Measurements from ENCODE around the gene PTPN18. TPM values are rescaled to one million over a fixed set of nuclear protein-coding genes. Genes with fewer than 3 reads are reported as not detected.
"Not testable (repeated sequence)": the region's sequence is repeated elsewhere in the genome, so short reads cannot be mapped to it uniquely, and the experiment has no call there.

Gene PTPN18, protein sequence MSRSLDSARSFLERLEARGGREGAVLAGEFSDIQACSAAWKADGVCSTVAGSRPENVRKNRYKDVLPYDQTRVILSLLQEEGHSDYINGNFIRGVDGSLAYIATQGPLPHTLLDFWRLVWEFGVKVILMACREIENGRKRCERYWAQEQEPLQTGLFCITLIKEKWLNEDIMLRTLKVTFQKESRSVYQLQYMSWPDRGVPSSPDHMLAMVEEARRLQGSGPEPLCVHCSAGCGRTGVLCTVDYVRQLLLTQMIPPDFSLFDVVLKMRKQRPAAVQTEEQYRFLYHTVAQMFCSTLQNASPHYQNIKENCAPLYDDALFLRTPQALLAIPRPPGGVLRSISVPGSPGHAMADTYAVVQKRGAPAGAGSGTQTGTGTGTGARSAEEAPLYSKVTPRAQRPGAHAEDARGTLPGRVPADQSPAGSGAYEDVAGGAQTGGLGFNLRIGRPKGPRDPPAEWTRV
- 52.2 TPM for total RNA-seq
- long read RNA-seq, transcript PTPN18-207 (2 exons, 1,717 nt) = major isoform, 6 of 16 reads
- long read RNA-seq, partial matches to known transcripts = 3 of 16 reads
- long read RNA-seq, other reads (novel, unspliced or antisense) = 7 of 16 reads

DNA sequence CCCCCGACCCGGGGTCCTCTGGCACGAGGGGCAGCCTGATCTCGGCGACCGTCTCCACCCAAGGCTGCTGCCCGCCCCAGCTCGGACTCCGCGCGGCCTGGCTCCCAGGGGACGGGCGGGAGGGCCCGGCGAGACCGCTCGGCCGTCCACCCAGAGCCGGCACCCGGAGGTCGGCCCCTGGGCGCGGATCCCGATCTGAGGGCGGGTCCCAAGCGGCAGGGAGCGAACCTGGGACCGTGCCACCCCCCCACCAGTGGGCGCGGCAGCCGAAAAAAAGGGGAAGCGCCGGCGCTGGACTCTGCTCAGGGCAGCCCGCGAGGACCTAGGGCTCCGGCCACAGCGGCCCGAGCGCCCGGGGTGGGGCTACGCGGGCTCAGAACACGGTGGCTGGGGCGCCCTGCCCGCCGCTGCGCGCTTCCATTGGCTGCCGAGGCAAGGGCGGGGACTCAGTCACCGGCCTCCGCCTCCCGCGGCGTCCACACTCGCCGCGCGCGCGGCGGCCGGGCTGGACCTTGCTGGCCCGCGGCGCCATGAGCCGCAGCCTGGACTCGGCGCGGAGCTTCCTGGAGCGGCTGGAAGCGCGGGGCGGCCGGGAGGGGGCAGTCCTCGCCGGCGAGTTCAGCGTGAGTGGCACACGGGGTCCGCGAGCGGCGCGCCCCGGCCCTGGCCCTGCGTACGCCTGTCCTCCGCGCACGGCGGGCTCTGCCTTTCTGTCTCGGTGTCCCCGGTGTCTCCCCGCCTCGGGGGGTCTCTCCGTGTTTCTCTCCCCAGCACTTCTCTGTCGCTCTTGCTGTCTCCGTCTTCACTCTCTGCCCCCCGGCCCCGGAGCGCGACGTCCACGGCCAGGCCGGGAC lies at the start of gene PTPN18:
Gene PTPN18, plus strand, starts transcription at position 479 of the 854 bp plus-strand sequence. Its CDS starts 52 bp downstream, at position 531.
- DNase-seq (ENCODE audit: low spot score) = peak; percentile 98

GRCh38 chr2:130307850-130308249 lies 48.0 kb upstream of the PTPN18 start:
- no peak for DNase-seq (ENCODE audit: low spot score)

DNA sequence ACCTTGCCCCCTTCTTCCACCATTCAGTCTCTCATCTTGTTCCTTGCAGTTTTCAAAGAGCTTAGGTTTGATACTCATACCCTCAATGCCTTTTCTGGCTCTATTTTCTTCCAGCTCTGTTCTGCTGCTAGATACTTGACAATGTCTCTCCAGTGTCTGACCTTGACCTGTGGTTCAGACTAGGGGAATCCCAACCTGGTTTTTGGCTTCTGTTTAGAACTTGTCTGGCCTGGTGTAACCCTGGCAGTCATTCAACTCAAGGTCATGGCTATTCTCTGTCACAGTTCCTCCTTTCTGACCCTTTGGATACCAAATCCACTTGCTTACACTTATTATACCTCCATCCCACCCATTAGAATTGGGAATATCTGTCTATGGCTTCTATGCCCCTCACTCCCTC lies 45.0 kb upstream of the PTPN18 start:
- no peak for DNase-seq (ENCODE audit: low spot score)

- no peak for DNase-seq (ENCODE audit: low spot score)
These were observed 42.0 kb upstream of the PTPN18 start for GRCh38 chr2:130313812-130314334.

- no peak for DNase-seq (ENCODE audit: low spot score)
These were observed 41.5 kb upstream of the PTPN18 start for GRCh38 chr2:130314377-130314776.

GRCh38 chr2:130316596-130316995 lies 39.3 kb upstream of the PTPN18 start:
- no peak for DNase-seq (ENCODE audit: low spot score)

GRCh38 chr2:130318906-130319305 lies 37.0 kb upstream of the PTPN18 start:
- DNase-seq (ENCODE audit: low spot score) = no peak

- no peak for DNase-seq (ENCODE audit: low spot score)
These were observed 36.3 kb upstream of the PTPN18 start for GRCh38 chr2:130319536-130319935.

DNA sequence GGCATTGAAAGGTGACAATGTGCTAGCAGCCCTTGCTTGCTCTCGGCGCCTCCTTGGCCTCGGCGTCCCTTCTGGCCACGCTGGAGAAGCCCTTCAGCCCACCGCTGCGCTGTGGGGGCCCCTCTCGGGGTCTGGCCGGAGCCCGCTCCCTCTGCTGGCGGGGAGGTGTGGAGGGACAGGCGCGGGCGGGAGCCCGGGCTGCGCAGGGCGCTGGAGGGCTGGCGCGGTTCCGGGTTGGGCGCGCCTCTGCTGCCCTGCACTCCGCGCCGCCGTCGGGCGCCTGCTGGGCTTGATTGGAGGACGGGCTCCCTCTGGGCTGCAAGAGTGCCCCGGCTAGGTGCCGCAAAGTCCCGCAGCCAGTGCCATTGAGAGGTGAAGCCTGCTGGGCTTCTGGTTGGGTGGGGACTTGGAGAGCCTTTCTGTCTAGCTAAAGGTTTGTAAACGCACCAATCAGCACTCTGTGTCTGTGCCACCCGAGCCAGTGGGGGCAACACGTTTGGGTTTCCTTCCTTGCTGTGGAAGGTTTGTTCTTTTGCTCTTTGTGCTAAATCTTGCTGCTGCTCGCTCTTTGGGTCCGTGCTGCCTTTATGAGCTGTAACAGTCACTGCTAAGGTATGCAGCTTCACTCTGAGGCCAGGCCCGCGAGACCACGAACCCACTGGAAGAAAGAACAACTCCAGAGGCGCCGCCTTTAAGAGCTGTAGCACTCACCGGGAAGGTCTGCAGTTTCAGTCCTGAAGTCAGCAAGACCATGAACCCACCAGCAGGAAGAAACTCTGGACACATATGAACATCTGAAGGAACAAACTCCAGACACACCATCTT lies 27.9 kb upstream of the PTPN18 start:
- DNase-seq (ENCODE audit: low spot score) = no peak

DNA sequence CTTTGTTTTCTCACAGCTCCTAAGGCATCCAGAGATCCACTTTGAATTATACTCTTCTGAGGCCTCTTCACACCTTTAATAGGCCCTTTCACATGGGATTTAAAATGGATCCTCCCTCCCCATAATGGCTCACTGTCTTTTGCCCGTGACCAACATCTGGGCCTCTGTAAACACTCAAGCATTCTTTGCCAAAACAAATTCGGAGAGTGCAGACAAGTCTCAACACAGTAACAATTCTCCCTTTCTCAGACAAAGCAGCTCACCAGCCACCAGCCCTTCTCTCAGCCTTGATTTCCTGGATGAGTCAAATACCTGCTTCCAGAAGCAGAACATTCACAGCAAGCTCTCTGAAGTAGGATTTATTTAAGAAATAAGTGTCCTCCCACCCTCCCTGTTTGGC lies 27.1 kb upstream of the PTPN18 start:
- DNase-seq (ENCODE audit: low spot score) = no peak

- no peak for DNase-seq (ENCODE audit: low spot score)
These were observed 23.4 kb upstream of the PTPN18 start for GRCh38 chr2:130332271-130333073.

GRCh38 chr2:130333253-130333652 lies 22.6 kb upstream of the PTPN18 start:
- not testable (repeated sequence) for DNase-seq (ENCODE audit: low spot score)

DNA sequence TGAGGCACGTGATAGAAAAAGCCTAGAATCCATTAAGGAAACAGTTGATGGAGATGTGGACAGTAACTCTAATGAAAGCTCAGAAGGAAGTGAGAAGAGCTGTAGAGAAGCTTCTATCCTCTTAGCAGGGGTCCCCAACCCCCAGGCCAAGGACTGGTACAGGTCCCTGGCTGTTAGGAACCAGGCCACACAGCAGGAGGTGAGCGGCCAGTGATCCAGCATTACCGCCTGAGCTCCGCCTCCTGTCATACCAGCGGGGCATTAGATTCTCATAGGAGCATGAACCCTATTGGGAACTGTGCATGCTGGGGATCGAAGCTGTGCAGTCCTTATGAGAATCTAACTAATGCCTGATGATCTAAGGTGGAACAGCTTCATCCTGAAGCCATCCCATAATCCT lies 21.8 kb upstream of the PTPN18 start:
- DNase-seq (ENCODE audit: low spot score) = no peak

GRCh38 chr2:130335226-130335625 lies 20.6 kb upstream of the PTPN18 start:
- no peak for DNase-seq (ENCODE audit: low spot score)

DNA sequence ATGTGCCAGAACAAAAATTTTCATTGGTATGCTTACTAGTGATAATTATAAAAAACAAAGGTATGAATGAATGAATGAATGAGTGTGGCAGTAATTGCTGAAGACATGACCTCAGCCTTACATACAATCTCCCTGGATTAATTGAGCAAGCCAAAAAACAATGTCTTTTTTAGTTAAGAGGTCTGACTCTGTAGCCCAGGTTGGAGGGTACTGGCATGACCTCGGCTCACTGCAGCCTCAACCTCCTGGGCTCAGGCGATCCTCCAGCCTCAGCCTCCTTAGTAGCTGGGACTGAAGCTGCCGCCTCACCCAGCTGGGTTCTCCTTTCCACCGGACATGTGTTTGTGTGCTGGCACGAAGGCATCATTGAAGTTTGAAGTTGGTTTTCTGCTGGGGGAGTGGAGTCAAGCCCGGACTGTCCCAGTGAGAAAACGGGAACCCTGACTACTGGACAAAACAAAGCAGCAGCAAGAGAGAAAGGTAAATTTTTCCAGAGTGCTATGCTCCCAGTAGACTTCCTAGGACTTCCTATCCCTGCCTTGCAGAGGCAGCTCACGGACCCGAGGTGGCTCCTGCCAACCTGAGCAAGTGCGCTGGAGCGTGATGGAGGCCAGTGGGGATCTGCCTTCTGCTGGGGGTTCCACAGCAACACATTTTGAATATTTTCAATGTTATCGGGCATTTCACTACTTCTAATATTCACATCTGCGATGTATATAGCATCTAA lies 19.5 kb upstream of the PTPN18 start:
- no peak for DNase-seq (ENCODE audit: low spot score)

DNA sequence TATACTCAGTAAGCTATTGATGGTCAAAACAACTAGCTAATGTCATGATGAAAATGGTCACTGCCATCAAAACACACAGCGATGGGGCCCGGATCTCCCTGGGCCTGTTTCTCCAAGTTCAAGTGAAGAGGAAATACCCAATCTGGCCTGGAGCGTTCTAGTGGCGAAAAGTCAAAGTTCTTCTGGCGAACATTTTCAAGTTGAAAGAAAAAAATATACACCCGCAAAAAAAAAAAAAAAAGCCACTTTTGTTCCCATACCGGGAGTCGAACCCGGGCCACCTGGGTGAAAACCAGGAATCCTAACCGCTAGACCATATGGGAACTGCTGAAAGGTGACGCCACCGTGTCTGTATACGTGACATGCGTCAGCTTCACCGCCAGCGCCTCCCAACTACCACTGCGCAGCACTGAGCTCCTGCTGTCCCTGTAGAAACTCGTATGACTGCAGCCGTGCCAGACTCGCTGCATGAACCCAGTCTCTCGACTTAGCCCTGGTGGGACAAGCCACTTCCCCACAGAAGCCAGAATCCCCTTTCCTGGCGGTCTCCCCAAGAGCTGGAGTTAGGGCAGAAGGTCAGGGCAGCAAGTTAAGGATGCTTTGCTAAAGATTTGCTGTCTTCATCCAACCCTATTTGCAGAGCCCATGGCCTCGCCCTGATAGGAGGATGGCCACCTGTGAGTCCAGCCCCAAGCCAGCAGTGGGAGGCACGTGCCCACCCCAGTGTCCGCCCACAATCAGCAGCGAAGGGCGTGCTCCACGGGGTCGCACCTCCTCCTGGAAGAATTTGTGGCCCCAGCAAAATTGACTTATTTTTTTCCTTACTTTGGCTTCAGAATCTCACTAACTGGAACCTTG lies 18.8 kb upstream of the PTPN18 start:
- DNase-seq (ENCODE audit: low spot score) = peak; percentile 94

DNA sequence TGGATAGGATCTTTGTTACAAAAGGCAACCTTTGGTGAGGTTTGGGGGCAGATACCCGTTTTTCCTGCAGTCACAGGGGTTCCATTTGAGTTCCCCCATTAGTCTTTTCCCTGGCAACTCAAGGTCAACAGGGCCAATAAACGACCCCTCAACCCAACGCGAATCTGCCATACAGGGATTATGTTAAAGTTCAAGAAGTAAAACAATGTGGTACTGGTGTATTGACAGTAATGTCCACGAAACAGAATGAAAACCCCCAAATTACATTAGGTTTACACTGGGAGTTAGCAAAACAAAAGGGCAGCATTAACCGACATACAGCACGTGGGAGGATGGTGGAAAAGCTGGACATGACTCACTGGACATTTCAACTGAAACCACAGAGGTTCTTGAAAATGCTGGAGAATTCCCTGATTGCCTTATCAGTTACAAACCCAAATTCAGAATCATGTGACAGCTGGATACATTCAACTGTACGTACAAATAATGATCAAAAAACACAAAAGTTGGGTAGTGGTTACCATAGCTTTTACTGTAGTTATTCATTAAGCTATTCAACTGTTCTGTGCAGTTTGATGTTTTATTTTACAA lies 18.0 kb upstream of the PTPN18 start:
- DNase-seq (ENCODE audit: low spot score) = no peak

- no peak for DNase-seq (ENCODE audit: low spot score)
These were observed 17.0 kb upstream of the PTPN18 start for GRCh38 chr2:130338793-130339345.
